Measurements from ENCODE around the gene FOXD1. TPM values are rescaled to one million over a fixed set of nuclear protein-coding genes. Genes with fewer than 3 reads are reported as not detected.
A peak's percentile ranks its signal among the peaks of the same experiment; 100 is the strongest.

The FOXD1 gene
- total and polyA plus RNA-seq, 9 of the 15 experiments (the other 6 are each of a cell fraction or from before 2014, with no cell fraction given) = 0.03 to 0.40 (median 0.10) TPM; not detected in 4

DNA sequence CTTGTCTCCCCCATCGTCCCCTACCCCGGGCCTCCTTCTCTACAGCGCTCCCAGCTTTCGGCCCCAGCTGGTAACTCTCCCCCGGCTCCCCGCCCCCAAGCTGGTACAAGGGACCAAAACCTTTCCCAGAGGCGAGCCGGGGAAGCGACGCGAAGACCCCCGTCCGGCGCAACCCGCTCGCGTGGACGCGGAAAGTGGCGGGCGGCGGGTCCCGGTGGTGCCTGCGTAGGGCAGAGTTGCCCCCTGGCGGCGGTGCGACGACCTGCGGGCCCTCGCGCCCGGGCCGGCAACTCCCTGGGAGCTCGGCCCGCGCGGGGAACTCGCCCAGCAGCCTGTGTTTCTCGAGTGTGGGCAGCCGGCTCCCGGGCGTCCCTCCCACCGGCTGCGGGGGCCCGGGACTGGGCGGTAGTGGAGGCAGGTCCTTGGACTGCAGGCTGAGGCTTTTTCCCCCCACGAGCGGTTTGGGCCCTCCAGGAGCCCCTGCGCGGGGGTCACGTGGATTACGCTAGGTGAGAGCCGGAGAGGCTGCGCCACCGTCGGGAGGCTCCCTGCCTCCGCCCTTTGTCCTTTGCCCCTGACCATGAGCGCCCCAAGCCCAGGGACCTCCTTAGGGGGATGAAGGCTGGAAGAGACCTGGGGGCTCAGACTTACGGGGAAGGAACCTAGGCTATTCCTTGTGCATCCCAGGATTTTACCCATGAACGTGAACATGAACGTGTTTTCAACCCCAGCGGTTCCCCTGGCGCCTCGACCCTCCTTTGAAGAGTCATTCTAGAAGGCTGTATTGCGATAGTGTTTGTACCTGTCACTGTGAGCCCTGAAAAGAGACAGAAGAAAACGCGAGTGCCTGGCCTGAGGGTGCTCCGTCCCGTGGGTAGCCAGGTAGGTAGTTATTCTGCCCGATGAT lies 2.9 kb upstream of the FOXD1 start (continued):
- TF ChIP-seq GABPB2 (CRISPR knock-in tag; conservative IDR thresholded peaks at IDR 0.05) = no peak
- TF ChIP-seq ZFX (CRISPR knock-in tag; IDR thresholded peaks at IDR 0.05) = peak; percentile 25; the same call in 1 of the 2 replicates
- TF ChIP-seq, protein P1, sequence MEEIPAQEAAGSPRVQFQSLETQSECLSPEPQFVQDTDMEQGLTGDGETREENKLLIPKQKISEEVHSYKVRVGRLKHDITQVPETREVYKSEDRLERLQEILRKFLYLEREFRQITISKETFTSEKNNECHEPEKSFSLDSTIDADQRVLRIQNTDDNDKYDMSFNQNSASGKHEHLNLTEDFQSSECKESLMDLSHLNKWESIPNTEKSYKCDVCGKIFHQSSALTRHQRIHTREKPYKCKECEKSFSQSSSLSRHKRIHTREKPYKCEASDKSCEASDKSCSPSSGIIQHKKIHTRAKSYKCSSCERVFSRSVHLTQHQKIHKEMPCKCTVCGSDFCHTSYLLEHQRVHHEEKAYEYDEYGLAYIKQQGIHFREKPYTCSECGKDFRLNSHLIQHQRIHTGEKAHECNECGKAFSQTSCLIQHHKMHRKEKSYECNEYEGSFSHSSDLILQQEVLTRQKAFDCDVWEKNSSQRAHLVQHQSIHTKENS (CRISPR knock-in tag; IDR thresholded peaks at IDR 0.05) = no peak
- no peak for TF ChIP-seq ASH1L (IDR thresholded peaks at IDR 0.05; ENCODE audit: borderline replicate concordance, low read depth, partially characterized antibody)
- TF ChIP-seq SRF (CRISPR knock-in tag; IDR thresholded peaks at IDR 0.05) = no peak
- peak; percentile 28 for TF ChIP-seq TBP (optimal IDR thresholded peaks at IDR 0.05; ENCODE audit: low read depth, low read length)
- TF ChIP-seq, protein P2, sequence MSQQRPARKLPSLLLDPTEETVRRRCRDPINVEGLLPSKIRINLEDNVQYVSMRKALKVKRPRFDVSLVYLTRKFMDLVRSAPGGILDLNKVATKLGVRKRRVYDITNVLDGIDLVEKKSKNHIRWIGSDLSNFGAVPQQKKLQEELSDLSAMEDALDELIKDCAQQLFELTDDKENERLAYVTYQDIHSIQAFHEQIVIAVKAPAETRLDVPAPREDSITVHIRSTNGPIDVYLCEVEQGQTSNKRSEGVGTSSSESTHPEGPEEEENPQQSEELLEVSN (IDR thresholded peaks at IDR 0.05; ENCODE audit: borderline replicate concordance in 1 of 2, extremely low read depth in 1 of 2, insufficient read depth in 1 of 2, insufficient read length in 1 of 2, low read depth in 1 of 2, low read length in 1 of 2, poor library complexity in 1 of 2, severe bottlenecking in 1 of 2) = peak; percentile 30 to 84
- TF ChIP-seq SMC3 (conservative IDR thresholded peaks at IDR 0.05; ENCODE audit: insufficient read depth, low read depth, low read length) = peak; percentile 64
- TF ChIP-seq, protein P3, sequence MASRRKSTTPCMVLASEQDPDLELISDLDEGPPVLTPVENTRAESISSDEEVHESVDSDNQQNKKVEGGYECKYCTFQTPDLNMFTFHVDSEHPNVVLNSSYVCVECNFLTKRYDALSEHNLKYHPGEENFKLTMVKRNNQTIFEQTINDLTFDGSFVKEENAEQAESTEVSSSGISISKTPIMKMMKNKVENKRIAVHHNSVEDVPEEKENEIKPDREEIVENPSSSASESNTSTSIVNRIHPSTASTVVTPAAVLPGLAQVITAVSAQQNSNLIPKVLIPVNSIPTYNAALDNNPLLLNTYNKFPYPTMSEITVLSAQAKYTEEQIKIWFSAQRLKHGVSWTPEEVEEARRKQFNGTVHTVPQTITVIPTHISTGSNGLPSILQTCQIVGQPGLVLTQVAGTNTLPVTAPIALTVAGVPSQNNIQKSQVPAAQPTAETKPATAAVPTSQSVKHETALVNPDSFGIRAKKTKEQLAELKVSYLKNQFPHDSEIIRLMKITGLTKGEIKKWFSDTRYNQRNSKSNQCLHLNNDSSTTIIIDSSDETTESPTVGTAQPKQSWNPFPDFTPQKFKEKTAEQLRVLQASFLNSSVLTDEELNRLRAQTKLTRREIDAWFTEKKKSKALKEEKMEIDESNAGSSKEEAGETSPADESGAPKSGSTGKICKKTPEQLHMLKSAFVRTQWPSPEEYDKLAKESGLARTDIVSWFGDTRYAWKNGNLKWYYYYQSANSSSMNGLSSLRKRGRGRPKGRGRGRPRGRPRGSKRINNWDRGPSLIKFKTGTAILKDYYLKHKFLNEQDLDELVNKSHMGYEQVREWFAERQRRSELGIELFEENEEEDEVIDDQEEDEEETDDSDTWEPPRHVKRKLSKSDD (conservative IDR thresholded peaks at IDR 0.05; ENCODE audit: low read length) = 0 out of 2 replicates have a peak, but pooled peaks have one; percentile 36
- TF ChIP-seq, protein P4, sequence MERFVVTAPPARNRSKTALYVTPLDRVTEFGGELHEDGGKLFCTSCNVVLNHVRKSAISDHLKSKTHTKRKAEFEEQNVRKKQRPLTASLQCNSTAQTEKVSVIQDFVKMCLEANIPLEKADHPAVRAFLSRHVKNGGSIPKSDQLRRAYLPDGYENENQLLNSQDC (CRISPR knock-in tag; IDR thresholded peaks at IDR 0.05) = no peak
- TF ChIP-seq CREBBP (IDR thresholded peaks at IDR 0.05; ENCODE audit: low read depth, low read length) = no peak
- no peak for TF ChIP-seq NR2F6 (CRISPR knock-in tag; IDR thresholded peaks at IDR 0.05)
- TF ChIP-seq, protein P5, sequence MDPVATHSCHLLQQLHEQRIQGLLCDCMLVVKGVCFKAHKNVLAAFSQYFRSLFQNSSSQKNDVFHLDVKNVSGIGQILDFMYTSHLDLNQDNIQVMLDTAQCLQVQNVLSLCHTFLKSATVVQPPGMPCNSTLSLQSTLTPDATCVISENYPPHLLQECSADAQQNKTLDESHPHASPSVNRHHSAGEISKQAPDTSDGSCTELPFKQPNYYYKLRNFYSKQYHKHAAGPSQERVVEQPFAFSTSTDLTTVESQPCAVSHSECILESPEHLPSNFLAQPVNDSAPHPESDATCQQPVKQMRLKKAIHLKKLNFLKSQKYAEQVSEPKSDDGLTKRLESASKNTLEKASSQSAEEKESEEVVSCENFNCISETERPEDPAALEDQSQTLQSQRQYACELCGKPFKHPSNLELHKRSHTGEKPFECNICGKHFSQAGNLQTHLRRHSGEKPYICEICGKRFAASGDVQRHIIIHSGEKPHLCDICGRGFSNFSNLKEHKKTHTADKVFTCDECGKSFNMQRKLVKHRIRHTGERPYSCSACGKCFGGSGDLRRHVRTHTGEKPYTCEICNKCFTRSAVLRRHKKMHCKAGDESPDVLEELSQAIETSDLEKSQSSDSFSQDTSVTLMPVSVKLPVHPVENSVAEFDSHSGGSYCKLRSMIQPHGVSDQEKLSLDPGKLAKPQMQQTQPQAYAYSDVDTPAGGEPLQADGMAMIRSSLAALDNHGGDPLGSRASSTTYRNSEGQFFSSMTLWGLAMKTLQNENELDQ (CRISPR knock-in tag; IDR thresholded peaks at IDR 0.05; ENCODE audit: borderline replicate concordance) = no peak
- TF ChIP-seq SMARCB1 (IDR thresholded peaks at IDR 0.05; ENCODE audit: insufficient read length, low read depth) = no peak
- TF ChIP-seq L3MBTL2 (IDR thresholded peaks at IDR 0.05) = peak; percentile 65
- no peak for TF ChIP-seq SMARCE1 (IDR thresholded peaks at IDR 0.05)
- TF ChIP-seq CREM (IDR thresholded peaks at IDR 0.05; ENCODE audit: low read depth) = 0 out of 2 replicates have a peak, but pooled peaks have one; percentile 40
- peak; percentile 88 for TF ChIP-seq SAFB (IDR thresholded peaks at IDR 0.05; ENCODE audit: borderline replicate concordance, low read depth, low read length)

Measured in K562 (cell line).